ENCODE results near the gene ODAD4. TPM values are rescaled to one million over a fixed set of nuclear protein-coding genes. Genes with fewer than 3 reads are reported as not detected.

The ODAD4 gene
- total RNA-seq, 1 donor from 2014 or later, result 2.1 TPM

- Mint-ChIP-seq H3K9me3 (no peaks in the 10 kb centered on the region), H3K27me3 (ENCODE audit: low read depth) (no peaks in the 10 kb centered on the region), H3K4me1 (peaks cover 8% of the 10 kb centered on the region), H3K27ac (no peak overlapping the region), H3K36me3 (peaks cover 44% of the 10 kb centered on the region), H3K4me3 (no peak overlapping the region)
- TF ChIP-seq, protein P1, sequence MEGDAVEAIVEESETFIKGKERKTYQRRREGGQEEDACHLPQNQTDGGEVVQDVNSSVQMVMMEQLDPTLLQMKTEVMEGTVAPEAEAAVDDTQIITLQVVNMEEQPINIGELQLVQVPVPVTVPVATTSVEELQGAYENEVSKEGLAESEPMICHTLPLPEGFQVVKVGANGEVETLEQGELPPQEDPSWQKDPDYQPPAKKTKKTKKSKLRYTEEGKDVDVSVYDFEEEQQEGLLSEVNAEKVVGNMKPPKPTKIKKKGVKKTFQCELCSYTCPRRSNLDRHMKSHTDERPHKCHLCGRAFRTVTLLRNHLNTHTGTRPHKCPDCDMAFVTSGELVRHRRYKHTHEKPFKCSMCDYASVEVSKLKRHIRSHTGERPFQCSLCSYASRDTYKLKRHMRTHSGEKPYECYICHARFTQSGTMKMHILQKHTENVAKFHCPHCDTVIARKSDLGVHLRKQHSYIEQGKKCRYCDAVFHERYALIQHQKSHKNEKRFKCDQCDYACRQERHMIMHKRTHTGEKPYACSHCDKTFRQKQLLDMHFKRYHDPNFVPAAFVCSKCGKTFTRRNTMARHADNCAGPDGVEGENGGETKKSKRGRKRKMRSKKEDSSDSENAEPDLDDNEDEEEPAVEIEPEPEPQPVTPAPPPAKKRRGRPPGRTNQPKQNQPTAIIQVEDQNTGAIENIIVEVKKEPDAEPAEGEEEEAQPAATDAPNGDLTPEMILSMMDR (IDR thresholded peaks at IDR 0.05; ENCODE audit: unreplicated experiment), result no peak
- DNase-seq (ENCODE audit: low spot score in 2 of 2, unreplicated experiment in 2 of 2), result no peak
Measured at GRCh38 chr17:41904242-41904841, 26.1 kb upstream of the ODAD4 start.

DNA sequence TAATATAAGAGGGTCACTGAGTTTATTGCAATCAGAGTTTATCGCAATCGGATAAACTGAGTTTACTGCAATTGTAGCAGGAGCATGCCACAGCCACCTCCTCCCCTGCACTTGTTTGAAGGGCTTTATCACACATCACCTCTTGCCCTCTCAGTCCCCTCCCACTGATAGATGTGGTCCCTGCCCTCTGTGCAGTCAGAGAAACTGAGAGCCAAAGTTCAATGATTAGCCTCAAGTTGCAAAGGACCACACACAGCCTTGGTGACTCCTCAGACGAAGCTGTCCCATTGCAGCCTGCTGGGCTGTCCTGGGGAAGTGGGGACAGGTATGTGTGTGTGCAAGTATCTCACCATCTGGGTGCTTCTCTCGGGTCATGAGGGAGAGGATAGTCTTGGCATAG, 25.2 kb upstream of the ODAD4 start:
- Mint-ChIP-seq H3K27me3 (ENCODE audit: low read depth) (no peaks in the 10 kb centered on the region), H3K4me1 (peaks cover 8% of the 10 kb centered on the region), H3K27ac (no peak overlapping the region), H3K4me3 (no peak overlapping the region), H3K9me3 (no peaks in the 10 kb centered on the region), H3K36me3 (peaks cover 53% of the 10 kb centered on the region)
- DNase-seq (ENCODE audit: low spot score in 2 of 2, unreplicated experiment in 2 of 2), result no peak
- TF ChIP-seq, protein P1 (IDR thresholded peaks at IDR 0.05; ENCODE audit: unreplicated experiment), result no peak

DNA sequence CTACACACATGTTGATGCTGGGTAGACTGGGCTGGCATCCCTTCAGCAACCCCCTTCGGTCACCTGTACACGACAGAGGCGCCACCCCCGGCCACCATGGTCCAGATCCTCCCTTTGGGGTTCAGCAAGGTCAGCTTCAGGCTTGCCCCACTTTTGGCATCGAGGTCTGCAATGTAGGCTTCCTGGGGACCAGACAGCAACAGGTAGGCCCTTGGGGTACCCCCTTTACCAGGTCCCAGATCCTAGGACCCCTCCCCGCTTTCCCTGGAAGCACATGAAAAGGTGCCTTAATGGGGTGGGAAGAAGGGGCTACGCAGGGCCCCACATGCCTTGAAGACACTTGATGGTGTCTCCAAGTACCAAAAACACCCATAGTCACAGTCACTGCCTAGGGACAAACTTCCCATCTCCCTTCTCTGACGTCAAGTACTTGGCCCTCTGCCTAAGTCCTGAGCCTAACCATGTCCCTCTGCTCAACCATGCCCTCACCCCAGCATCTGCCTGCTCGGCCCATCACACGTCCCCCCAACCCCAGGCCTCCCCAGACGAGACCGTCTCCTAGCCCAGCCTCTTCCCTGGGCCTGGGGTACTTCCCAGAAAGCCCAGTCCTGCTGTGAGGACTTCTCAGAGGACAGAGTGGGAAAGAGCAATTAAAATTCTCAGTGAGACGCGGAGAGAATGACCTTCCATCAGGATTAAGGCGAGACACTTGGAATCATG, 23.8 kb upstream of the ODAD4 start:
- Mint-ChIP-seq H3K27ac (peak overlapping the region; percentile 72), H3K36me3 (peaks cover 42% of the 10 kb centered on the region), H3K4me3 (no peak overlapping the region), H3K4me1 (peaks cover 8% of the 10 kb centered on the region), H3K27me3 (ENCODE audit: low read depth) (no peaks in the 10 kb centered on the region), H3K9me3 (no peaks in the 10 kb centered on the region)
- DNase-seq (ENCODE audit: low spot score in 2 of 2, unreplicated experiment in 2 of 2), result no peak
- TF ChIP-seq, protein P1 (IDR thresholded peaks at IDR 0.05; ENCODE audit: unreplicated experiment), result no peak

DNA sequence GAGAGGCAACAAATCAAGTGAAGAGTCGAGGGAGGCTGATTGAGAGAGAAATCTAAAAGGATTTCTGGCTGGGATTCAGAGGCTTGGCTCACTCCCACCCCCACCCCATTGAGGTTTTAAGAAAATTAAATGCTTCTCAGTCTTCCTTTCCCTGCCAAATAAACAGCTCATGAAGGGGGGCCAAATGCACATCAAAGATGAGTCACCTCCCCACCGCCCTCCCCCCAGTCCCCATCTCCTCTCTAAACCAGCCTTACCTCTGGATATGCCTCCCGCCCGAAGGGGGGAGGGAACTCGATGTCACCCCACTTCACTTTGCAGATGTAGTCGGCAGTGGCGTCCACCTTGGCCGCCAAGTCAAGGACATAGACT, 23.2 kb upstream of the ODAD4 start:
- DNase-seq (ENCODE audit: low spot score in 2 of 2, unreplicated experiment in 2 of 2), result no peak
- peaks cover 39% of the 10 kb centered on the region for H3K36me3 Mint-ChIP-seq
- TF ChIP-seq, protein P1 (IDR thresholded peaks at IDR 0.05; ENCODE audit: unreplicated experiment), result no peak
- no peaks in the 10 kb centered on the region for H3K9me3 Mint-ChIP-seq
- peaks cover 8% of the 10 kb centered on the region for H3K4me1 Mint-ChIP-seq
- H3K27me3 Mint-ChIP-seq (ENCODE audit: low read depth), result no peaks in the 10 kb centered on the region
- peak overlapping the region; percentile 83 for H3K27ac Mint-ChIP-seq
- H3K4me3 Mint-ChIP-seq, result no peak overlapping the region

GRCh38 chr17:41907633-41908539, 22.5 kb upstream of the ODAD4 start:
- H3K36me3 Mint-ChIP-seq, result peaks cover 46% of the 10 kb centered on the region

More at GRCh38 chr17:41907633-41908539, 22.5 kb upstream of the ODAD4 start:
- H3K27ac Mint-ChIP-seq, result peak overlapping the region; percentile 83
- H3K9me3 Mint-ChIP-seq, result no peaks in the 10 kb centered on the region
- no peak overlapping the region for H3K4me3 Mint-ChIP-seq
- H3K27me3 Mint-ChIP-seq (ENCODE audit: low read depth), result no peaks in the 10 kb centered on the region
- no peak for DNase-seq (ENCODE audit: low spot score in 2 of 2, unreplicated experiment in 2 of 2)
- TF ChIP-seq, protein P1 (IDR thresholded peaks at IDR 0.05; ENCODE audit: unreplicated experiment), result no peak
- peaks cover 8% of the 10 kb centered on the region for H3K4me1 Mint-ChIP-seq
